Lung (tissue), 12 donors: ENCODE data around the gene COL5A2. TPM values are rescaled to one million over a fixed set of nuclear protein-coding genes. Genes with fewer than 3 reads are reported as not detected.

Source experiments
- ATAC-seq: fragments of 200-7000 bp; cut with Tn5 transposase; one replicate; pipeline ENCODE4 v1.9.1; 2020; ENCODE audit warnings: moderate number of reproducible peaks; ENCODE audit not compliant: insufficient read depth, low FRiP score
- DNase-seq, 3 donors: peaks; one replicate each; pipeline ENCODE4 v3.0.0-alpha.2; 2013 to 2017
- H3K27ac ChIP-seq, 2 donors: one replicate each; pipeline ENCODE4 v1.5.1; 2013; ENCODE audit warnings: mild to moderate bottlenecking in 2 of 2, moderate library complexity in 2 of 2, control low read depth in 1 of 2, inconsistent platforms in 1 of 2, low read depth in 1 of 2, low read length in 1 of 2
- H3K27me3 ChIP-seq, 3 donors: one replicate each; pipeline ENCODE4 v1.5.1; 2013; ENCODE audit warnings: low read length in 2 of 3; ENCODE audit not compliant: control insufficient read depth in 3 of 3, insufficient read depth in 3 of 3
- H3K36me3 ChIP-seq, 4 donors: one replicate each; pipeline ENCODE4 v1.5.1; 2013; ENCODE audit warnings: low read length in 4 of 4, mild to moderate bottlenecking in 1 of 4, moderate library complexity in 1 of 4; ENCODE audit not compliant: control insufficient read depth in 4 of 4, insufficient read depth in 4 of 4
- H3K4me1 ChIP-seq, 5 donors: one replicate each; pipeline ENCODE4 v1.5.1; 2013; ENCODE audit warnings: low read length in 5 of 5, mild to moderate bottlenecking in 2 of 5, moderate library complexity in 1 of 5; ENCODE audit not compliant: control insufficient read depth in 5 of 5, insufficient read depth in 5 of 5
- H3K4me3 ChIP-seq: one replicate; pipeline ENCODE4 v1.5.1; 2013; ENCODE audit warnings: mild to moderate bottlenecking, control low read depth, moderate library complexity
- H3K9ac ChIP-seq, 2 donors: one replicate each; pipeline ENCODE4 v1.5.1; 2013; ENCODE audit warnings: low read length in 2 of 2, control low read depth in 1 of 2; ENCODE audit not compliant: insufficient read depth in 1 of 2
- H3K9me3 ChIP-seq, 4 donors: one replicate each; pipeline ENCODE4 v1.5.1; 2013; ENCODE audit warnings: low read length in 3 of 4, mild to moderate bottlenecking in 1 of 4, moderate library complexity in 1 of 4; ENCODE audit not compliant: control insufficient read depth in 4 of 4, insufficient read depth in 3 of 4
- WGBS, 2 donors: extraction: QIAGEN DNeasy Blood & Tissue Kit; methylation state at CpG; one replicate each; pipeline ENCODE4 v1.1.7; 2013; 5-methylcytosine and 5-hydroxymethylcytosine counted together
- polyA plus RNA-seq, 2 donors: library from polyadenylated mRNA; stranded (reverse); fragments of 200-250 nt; gene quantifications; one replicate each; pipeline ENCODE4 v1.2.1, GENCODE V29; 2013
- total RNA-seq, 2 donors: library from RNA; depleted of rRNA in 1 of 2; stranded (reverse); fragments of >200 nt in 1 of 2; gene quantifications; one replicate each; pipeline ENCODE4 v1.2.1, GENCODE V29; 2014 to 2021
- TF ChIP-seq, protein P1 (sequence below): IDR thresholded peaks from 2 replicates; pipeline ENCODE4 v1.5.1; 2012; ENCODE audit warnings: mild to moderate bottlenecking; ENCODE audit errors: control extremely low read depth, extremely low read depth
- donor health status: control.
- donor health status: control.
- donor health status: Bipolar disorder and iron deficiency.
- donor health status: healthy.
- donor health status: DM: yes; HTN: yes; CAD: no.

Gene COL5A2
- total and polyA plus RNA-seq, 4 donors: 9.9 to 209 (median 48.8) TPM

DNA sequence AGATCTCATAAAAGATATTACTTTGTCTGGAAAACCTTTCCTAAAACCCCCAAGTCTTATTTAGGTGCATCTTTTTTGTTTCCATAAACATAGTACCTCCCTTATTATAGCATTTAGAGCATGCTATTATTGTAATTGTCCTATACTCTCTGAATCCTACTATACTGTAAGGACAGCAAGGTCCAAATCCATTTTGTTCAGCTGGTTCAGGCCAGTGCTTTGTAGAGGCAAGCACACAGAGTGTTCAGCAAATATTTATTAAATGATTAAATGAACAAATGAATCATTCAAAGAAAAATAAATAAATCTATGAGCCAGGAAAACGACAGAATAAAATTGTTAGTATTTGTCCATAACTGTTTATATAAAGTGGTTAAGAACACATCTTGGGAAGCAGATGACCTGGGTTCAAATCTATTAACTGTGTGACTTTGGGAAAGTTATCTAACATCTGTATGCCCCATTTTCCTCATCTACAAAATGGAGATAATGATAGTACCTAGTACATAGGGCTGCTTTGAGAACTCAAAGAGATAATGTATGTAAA lies 119.4 kb downstream of the COL5A2 start:
- TF ChIP-seq, protein P1, sequence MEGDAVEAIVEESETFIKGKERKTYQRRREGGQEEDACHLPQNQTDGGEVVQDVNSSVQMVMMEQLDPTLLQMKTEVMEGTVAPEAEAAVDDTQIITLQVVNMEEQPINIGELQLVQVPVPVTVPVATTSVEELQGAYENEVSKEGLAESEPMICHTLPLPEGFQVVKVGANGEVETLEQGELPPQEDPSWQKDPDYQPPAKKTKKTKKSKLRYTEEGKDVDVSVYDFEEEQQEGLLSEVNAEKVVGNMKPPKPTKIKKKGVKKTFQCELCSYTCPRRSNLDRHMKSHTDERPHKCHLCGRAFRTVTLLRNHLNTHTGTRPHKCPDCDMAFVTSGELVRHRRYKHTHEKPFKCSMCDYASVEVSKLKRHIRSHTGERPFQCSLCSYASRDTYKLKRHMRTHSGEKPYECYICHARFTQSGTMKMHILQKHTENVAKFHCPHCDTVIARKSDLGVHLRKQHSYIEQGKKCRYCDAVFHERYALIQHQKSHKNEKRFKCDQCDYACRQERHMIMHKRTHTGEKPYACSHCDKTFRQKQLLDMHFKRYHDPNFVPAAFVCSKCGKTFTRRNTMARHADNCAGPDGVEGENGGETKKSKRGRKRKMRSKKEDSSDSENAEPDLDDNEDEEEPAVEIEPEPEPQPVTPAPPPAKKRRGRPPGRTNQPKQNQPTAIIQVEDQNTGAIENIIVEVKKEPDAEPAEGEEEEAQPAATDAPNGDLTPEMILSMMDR: no peak
- ATAC-seq: no peak
- Histone ChIP-seq H3K27ac (no peak overlapping the region), H3K36me3 (peaks cover 0 to 25% (median 5%) of the 10 kb centered on the region in 4 donors), H3K9me3 (no peaks in the 10 kb centered on the region), H3K4me3 (no peak overlapping the region), H3K4me1 (no peaks in the 10 kb centered on the region), H3K27me3 (no peaks in the 10 kb centered on the region), H3K9ac (no peak overlapping the region)
- WGBS, 2 donors: 32 to 72% methylated on average over 1 of the region's 1 CpG
- DNase-seq: no peak

DNA sequence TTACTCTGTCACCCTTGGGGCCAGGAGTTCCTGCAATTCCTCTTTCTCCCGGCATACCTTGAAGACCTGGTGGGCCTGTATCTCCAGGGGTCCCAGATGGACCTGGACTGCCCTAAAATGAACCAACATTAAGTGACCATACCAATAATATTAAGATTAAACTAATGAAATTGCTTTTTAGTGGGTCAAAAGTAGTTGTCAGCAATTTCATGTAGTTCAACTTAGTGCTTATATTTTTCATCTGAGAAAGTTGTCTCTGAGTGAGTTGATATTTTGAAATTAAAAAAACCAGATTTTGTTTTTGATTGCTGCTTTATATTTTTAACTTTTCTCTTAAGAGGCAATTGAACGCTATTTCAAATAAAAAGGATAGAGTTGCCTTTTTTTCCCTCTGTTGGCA lies 122.2 kb downstream of the COL5A2 start:
- WGBS, 2 donors: 95 to 96% methylated on average over 2 of the region's 2 CpGs
- DNase-seq: no peak
- H3K4me3 ChIP-seq: no peak overlapping the region
- TF ChIP-seq, protein P1: no peak
- no peaks in the 10 kb centered on the region for H3K9me3 ChIP-seq
- H3K9ac ChIP-seq: no peak overlapping the region
- H3K27me3 ChIP-seq: no peaks in the 10 kb centered on the region
- no peak overlapping the region for H3K27ac ChIP-seq
- H3K4me1 ChIP-seq: no peaks in the 10 kb centered on the region
- H3K36me3 ChIP-seq: peaks cover 0 to 30% (median 2%) of the 10 kb centered on the region in 4 donors
- ATAC-seq: no peak

- no peak overlapping the region for H3K27ac ChIP-seq
- H3K4me3 ChIP-seq: no peak overlapping the region
- TF ChIP-seq, protein P1: no peak
- H3K4me1 ChIP-seq: no peaks in the 10 kb centered on the region
- ATAC-seq (no peak), DNase-seq (no peak)
- no peaks in the 10 kb centered on the region for H3K9me3 ChIP-seq
- H3K27me3 ChIP-seq: no peaks in the 10 kb centered on the region
- no peak overlapping the region for H3K9ac ChIP-seq
- peaks cover 0 to 34% (median 2%) of the 10 kb centered on the region in 4 donors for H3K36me3 ChIP-seq
- 70 to 80% methylated on average over 4 of the region's 4 CpGs for WGBS, 2 donors
Measured at GRCh38 chr2:189056200-189057106, 123.1 kb downstream of the COL5A2 start.
